Measurements from ENCODE around the gene FN1.
"Not testable (repeated sequence)": the region's sequence is repeated elsewhere in the genome, so short reads cannot be mapped to it uniquely, and the experiment has no call there.

The FN1 gene

DNA sequence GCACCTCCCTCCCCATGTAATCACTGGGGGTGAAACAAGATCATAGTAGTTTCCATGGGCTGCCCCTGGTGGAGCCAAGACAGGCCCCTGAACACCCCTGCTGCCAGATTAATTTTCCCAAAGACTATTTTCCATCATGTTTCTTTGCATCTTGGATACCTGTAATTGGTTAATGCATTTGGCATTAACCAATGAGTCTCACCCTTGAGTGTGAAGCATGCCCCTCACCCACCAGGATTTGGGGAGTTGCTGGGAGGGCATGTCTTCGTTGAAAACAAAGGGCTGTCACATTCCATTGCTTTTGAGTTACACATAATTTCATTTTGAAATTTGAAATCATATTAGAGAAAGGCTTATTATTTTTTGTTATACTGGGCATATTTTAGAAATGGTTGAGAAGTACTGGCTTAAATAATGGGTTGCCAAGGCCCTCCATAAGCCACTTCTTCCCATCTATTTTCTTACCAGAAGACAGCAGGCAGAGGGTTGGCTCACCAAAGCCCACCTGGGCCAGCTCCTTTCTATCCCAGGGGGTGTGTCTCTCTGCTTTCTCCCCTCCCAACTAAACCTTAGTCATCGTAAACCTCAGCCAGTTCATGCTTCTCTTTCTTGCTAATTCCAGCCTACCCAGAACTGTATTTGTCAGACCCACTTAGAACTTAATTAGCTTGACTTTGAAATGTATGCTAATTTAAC lies 72.3 kb downstream of the FN1 start:
- no peak for DNase-seq

DNA sequence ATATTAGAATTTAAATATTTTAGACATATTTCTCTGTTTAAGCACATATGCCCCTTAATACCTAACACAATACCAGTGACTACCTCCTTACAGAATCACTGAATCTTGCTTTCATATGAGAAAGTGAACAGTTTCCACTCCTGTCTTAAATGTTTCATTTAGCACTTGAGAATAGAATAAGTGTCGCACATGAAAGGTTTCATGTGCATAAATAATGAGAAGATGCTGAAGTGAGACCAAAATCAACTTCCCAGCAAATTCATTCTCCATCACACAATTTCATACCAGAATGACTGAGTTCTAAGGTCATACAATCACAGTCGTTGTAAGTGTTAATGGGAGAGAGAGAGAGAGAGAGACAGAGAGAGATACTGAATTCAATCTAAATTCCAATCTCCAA lies 72.8 kb downstream of the FN1 start:
- DNase-seq, result no peak

DNA sequence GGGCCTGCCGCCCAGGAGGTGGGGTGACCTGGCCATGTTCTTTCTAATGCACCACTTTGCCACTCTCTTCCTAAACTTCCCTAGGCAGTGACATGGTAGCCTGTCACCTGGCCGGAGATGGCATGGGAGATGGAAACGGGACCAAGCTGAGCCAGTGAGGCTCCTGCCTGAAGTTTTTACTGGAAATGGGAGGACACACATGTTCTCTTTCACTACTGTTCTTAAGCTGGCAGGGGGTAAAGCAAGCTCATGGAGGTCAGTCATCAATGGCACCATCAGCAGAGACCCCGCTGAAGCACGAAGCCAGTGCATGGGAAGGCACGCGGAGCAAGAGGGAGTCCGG lies 73.3 kb downstream of the FN1 start:
- DNase-seq, result no peak

DNA sequence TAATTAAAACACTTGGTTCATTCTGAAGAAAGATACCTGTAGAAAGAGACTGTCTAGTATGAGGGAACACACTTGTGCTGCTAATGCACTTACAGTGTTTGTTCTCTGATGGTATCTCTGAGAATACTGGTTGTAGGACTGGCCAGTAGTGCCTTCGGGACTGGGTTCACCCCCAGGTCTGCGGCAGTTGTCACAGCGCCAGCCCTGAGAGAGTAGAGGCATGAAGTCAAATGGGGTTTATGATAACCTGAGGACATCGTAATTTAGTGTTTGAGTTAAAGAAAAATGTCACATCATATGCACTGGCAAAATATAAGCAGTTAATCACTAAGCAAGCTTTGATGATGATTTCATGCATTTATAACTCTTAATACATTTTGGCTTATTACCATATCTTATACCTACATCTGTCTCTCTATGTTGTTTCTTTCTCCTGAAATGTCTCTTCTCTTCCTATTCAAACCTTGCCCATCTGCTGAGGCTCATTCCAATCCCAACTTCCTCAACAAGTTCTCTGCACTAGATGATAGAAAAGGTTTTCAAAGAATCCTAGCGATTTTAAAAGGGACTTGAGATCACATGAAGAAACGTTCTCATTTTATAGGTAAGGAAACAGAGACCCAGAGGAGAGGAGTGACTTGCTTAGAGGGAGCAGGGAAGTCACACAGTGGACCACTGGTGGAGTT lies 73.8 kb downstream of the FN1 start:
- no peak for DNase-seq

DNA sequence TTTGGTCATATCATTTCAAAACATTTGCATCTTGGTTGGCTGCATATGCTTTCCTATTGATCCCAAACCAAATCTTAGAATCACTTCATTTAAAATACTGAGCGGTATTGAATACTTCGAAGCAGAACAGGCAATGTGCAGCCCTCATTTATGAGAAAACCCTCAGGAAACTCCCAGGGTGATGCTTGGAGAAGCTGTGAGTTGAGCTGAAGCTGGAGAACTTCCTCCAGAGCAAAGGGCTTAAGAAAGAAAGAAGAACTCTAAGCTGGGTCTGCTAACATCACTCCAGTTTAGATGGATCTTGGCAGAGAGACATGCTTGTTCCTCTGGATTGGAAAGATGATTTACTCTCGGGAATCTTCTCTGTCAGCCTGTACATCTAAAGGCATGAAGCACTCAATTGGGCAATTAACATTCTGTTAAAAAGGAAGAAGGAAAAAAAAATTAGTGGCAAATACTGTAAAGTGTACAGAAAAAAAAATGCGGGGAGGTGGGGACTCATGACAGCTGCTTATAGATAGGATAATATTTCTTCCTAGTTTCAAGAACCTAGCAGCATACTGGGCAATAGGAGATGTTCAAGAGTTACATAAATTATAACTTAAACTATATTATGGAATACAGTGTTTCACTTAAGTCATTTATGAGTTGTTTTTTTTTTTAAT lies 74.5 kb downstream of the FN1 start:
- DNase-seq, result no peak

DNA sequence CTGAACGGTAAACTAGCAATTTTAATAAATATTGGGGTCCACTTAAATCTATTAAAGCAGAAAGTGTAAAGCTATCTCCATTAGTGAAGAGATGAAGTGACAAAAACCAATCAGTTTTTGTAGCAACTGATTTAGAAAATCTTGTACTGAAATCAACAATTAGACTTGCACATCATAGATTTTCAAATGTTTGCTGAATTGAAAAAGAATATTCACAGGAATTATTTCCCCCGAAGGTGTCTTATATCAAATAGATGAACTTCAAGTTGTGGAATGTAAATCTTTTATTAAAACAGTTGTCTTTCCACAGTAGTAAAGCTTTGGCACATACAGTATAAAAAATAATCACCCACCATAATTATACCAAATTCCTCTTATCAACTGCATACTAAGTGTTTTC lies 75.3 kb downstream of the FN1 start:
- DNase-seq, result no peak

DNA sequence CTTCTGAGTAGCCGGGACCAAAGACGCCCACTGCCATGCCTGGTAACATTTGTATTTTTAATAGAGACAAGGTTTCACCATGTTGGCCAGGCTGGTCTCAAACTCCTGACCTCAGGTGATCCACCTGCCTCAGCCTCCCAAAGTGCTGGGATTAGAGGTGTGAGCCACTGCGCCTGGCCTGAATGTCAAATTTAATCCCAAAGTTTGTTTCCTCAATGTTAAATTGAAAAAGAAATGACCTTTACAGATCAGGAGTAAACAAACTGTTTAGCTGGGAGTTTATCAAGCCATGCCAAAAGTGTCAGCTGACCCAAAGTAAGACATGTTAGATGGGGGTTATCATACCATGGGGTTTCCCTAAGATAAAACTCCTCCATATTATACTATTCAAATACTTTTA lies 75.8 kb downstream of the FN1 start:
- not testable (repeated sequence) for DNase-seq

DNA sequence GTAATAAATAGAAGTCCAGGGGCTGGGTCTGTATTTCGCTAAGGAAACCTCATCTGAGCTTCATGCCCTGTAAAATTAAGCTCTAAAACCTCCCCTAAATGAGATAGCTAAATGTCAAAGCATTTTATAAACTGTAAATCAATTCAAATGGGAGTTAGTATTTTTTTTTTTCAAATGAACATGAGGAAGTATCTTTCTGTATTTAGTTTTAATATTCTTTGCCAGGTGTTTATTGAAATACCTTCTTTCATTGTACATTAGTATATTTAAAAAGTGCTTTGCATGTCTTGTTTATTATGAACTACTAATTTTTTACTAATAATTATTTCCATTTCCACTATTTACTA lies 76.3 kb downstream of the FN1 start:
- DNase-seq, result no peak

DNA sequence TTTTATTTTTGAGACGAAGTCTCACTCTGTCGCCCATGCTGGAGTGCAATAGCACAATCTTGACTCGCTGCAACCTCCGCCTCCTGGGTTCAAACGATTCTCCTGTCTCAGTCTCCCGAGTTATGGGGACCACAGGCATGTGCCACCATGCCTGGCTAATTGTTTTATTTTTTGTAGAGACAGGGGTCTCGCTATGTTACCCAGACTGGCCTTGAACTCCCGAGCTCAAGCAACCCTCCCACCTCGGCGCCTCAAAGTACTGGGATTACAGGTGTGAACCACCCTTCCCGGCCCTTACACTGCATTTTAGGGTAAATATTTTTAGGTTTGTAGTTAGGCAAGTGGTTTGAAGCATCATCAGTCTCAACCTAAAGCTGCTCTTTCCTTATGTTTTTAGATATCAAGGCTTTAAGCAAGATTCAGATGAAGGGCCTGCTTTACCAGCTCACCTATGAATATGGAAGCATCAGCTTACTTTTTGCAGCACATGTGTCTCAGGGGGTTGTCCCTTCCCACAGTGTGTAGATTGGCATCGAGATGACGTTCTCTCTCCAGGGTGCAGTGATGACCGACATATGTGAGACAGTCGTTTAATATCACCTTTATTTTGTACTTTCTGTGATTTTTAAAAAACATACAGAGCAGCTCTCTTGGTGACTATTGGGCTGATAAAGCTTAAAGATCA lies 76.8 kb downstream of the FN1 start:
- no peak for DNase-seq

DNA sequence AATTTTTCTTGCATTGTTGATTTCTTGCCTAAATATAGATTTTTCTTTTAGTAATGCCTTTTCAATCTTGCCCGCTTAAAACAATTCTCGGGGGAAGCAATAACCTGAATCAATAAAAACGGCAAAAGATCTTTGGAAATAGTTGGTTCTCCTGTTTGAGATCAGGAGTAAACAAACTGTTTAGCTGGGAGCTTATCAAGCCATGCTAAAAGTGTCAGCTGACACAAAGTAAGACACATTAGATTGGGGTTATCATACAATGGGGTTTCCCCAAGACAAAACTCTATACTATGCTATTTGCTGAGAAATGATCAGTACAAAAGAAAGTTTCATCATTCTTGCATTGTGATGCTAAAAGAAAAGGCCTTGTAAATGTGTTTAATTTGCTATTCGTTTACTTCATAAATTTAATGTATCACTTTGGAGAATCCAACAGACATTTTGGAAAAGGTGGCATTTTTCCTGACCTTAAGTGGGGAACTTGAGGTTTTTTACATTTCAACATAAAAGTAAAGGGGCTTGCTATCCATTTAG lies 77.5 kb downstream of the FN1 start:
- DNase-seq, result no peak

DNA sequence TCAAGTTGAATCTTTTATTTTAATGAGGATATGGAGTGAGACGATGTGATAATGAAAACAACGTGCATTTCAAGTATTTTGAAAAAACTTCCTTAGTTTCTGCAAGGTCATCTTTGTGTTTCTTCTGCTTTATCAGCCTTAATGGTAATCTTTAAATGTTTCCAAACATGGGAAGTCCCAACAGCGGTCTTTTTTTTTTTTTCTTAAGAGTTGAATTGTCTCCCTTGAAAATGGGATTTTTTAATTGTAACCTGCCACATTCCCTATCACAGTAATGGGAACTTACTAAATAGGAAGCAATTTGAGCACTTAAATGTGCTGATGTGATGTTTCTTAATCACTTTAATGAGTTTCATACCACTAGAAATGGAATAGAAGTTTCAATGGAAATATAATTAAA lies 78.2 kb downstream of the FN1 start:
- DNase-seq, result no peak

DNA sequence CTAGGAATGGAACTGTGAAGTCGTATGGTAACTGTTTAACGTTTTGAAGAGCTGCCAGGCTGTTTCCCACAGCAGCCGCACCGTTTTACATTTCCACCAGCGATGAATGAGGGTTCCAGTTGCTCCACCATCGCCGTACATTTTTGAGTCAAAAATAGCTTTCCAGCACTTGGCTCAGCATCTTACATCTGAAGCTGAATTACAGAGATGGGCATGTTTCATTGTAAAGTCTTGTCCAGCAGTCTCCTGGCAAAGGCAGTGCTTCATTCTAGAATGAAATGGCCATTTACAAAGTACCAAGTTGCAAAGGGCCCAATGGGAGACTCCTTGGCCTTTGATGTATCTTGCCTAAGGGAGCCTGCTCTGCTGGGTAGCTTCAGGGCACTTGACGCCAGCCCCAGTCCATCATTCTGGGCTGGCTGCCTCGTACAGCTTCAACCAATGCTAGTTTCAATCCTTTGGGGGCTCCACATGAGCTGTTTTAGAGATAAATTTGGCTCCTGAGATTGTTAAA lies 78.9 kb downstream of the FN1 start:
- DNase-seq, result no peak

DNA sequence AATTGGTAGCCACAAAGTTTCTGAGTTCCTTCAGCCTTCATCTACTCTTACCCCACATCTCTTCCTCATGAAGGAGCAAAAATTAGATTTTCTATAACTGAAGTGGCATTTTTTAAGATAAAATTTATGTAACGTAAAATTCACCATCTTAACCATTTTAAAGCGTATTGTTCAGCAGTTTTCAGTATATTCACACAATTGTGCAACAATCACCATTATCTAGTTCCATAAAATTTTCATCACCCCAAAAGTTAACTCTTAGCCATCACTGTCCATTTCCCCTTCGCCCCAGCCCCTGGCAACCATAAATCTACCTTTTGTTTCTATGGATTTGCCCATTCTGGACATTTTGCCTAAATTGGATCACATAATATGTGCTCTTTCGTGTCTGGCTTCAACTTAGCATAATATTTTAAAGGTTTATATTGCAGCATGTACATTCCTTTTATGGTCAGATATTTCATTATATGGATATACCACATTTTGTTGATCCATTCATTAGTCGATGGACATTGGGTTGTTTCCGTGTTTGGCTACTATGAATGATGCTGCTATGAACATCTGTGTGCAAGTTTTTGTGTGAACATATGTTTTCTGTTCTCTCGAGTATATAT lies 79.4 kb downstream of the FN1 start:
- DNase-seq, result no peak

DNA sequence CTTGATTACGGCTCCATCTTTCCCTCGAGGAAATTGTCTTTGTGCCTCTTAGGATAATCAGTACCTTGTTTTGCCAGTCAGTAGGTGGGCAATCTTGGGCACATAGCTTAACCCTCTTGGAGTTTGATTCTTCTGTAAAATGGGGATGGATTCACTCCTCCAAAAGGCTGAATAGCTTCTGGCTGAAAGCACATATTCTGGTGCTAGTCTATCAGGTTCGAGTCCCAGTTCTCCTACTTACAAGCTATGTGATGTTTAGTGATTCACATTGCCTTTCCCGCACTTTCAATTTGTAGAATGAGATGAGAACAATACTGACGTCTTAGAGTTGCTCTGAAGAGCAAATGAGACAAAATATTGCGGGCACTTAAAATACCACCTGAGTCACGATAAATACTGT lies 80.1 kb downstream of the FN1 start:
- no peak for DNase-seq

DNA sequence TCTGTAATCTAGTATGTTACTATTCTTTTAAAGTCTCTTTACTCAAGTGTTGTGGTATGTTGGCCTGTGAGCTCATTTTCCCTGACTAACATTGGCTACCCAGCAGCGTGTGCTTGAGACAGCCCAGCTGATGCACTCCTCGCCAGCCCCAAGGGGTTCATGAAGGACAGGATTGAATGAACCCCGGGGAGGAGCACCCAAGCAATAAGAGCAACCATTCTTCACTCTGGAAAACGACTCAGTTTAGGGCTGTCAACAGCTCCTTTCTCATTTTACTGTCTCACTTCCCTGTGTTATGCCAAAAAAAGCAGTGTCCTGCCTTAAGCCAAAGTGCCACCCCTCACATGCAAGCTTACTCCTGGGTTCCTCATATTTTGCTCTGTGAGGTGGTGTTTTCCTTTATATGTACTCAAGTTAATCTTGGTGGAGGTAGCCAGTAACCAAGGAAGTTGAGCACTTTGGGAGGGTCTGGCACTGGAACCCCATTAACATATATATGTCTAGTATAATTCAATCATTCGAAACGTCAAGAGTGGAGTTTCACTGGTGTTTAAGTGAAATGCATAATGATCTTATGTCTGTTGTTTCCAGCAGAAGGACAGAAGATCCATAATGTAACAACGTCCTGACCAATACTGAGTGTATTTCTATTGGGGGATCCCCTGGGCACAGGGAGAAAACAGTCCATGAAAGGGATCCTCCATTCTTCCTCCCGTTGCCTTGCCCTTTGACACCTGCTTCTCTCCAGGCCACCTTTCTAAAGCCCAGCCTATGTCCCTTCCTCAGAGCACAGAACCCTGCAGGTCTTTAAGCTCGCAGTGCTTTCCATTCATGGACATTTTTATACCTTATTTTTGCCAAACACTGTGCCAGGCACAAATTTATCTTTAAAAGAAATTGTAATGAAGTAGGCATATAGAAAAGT lies 80.8 kb downstream of the FN1 start:
- DNase-seq, result no peak

DNA sequence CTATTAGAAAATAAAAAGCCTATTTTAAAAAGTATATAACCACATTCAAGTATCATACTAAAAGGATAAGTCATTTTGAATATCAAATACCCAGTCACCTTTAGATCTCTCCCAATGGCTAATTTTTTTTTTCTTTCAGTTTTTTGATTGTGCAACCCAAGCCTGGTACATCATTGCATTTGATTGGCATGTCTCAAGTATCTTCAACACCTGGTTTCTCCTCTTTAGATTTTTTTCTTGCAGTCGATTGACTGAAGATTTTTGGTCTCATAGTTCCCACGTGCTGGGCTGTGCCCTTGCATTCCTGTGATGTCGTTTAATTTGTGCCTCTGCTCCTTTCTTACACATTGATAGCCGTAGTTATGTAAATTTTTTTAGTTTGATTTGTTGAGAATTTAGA lies 83.3 kb downstream of the FN1 start:
- DNase-seq, result no peak

DNA sequence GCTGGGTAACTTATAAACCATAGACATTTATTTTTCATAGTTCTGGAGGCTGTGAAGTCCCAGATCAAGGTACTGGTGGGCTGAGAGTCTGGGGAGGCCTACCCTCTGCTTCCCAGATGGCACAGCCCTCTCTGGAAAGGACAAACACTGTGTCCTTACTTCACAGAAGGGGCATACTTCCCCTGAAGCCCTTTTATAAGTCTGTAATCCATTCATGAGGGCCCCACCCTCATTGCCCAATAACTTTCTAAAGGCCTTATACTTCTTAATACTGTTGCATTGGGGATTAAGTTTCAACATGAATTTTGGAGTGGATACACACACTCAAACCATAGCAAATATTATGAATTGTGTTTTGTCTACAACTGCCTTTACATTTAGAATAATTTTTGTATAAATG lies 88.0 kb downstream of the FN1 start:
- DNase-seq, result no peak

DNA sequence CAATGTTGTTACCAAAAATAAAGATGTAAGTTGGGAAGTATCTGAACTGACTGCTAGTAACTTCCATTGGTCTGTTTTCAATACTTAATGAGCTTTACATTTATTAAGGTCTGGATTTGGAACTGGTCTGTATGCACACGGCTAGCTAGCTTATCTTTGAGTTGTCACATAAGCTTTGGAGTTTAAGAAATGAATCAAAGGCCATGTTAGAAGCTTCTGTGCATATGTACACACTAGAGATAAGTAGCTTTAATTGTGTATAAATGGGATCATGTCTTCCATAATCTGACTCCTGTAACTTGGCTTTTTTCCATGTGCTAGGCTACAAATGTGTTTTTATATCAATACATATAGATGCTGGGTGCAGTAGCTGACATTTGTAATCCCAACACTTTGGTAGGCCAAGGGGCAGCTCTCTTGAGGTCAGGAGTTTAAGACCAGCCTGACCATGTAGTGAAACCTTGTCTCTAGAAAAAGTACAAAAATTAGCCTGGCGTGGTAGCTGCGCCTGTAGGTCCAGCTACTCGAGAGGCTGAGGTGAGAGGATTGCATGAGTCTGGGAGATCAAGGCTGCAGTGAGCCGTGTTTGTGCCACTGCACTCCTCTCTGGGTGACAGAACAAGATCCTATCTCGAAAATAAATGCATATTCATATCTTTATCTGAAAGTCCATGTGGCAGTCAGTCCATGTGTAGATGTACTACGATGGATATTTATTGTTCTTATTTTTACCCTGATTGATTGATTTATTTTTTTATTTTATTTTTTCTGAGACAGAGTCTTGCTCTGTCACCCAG lies 96.8 kb downstream of the FN1 start:
- no peak for DNase-seq

DNA sequence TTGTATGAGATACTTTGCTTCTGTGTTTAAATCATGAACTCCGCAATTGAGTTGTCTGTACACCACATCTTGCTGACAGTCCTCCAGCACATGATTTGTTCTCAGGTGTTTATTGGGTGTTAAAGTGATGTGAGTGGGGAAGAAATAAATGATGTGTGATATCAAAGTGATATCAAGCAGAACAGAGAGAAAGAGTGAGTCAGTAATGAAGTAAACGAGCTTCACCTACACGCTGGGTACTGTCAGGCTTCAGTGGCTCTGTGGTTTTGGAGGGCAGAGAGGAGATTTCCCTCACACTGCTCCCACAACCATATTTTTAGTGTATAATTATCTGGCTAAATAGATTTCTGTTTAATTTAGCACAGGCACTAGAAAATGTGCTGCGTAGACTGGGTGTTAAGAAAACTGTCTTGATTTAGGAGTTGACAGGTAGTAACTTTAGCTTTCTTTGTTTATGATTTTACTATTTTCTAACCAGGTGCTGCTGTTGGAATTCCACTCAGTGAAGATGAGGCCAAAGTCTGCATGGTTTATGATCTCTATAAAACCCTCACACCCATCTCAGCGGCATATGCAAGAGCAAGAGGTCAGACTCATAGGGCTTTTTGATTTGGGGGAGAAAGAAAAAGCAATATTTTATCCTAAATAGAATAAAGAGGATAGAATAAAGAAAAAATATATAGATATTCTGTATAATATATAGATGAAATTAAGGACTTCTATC lies 102.8 kb downstream of the FN1 start:
- peak; percentile 62 for DNase-seq

DNA sequence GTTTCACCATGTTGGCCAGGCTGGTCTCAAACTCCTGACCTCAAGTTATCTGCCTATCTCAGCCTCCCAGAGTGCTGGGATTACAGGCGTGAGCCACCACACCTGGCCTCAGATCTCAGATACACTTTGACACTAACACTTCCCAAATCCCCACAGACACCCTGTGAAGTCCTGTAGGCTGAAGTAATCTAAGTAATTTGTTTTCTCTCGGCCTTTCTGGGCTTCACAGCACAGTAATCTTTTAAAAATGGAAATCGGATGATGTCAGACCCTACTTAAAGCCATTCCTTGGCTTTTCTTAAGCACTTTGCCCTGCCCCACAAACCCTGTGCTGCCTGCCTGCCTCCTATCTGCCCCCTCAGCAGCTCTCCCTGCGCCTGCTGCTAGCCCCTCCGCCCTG lies 107.8 kb downstream of the FN1 start:
- no peak for DNase-seq

Data from NCI-H2107 (cell line).